GM18505 (cell line): Measurements from ENCODE around the gene ADCY10.
A peak's percentile ranks its signal among the peaks of the same experiment; 100 is the strongest.

Experiments used
- ATAC-seq: cut with Tn5 transposase; IDR thresholded peaks from one replicate; pipeline ENCODE4 v1.9.1; 2021; ENCODE audit not compliant: unreplicated experiment
- POLR2A ChIP-seq: IDR thresholded peaks from 4 replicates; pipeline ENCODE4 v1.6.1; 2011; ENCODE audit warnings: borderline replicate concordance; ENCODE audit not compliant: insufficient read depth, insufficient read length; ENCODE audit errors: extremely low read depth

Gene ADCY10

GRCh38 chr1:167922023-167922422 lies 8.1 kb upstream of the ADCY10 start:
- no peak for ATAC-seq
- TF ChIP-seq POLR2A, result no peak

- no peak for TF ChIP-seq POLR2A
- no peak for ATAC-seq
Observed at GRCh38 chr1:167916766-167917511, 3.0 kb upstream of the ADCY10 start.

GRCh38 chr1:167915569-167915968 lies 1.6 kb upstream of the ADCY10 start:
- no peak for TF ChIP-seq POLR2A
- ATAC-seq, result no peak

GRCh38 chr1:167912294-167912693 lies 1.6 kb downstream of the ADCY10 start:
- no peak for ATAC-seq
- no peak for TF ChIP-seq POLR2A

- TF ChIP-seq POLR2A, result no peak
- no peak for ATAC-seq
Observed at GRCh38 chr1:167911413-167911812, 2.5 kb downstream of the ADCY10 start.

- no peak for ATAC-seq
- no peak for TF ChIP-seq POLR2A
Observed at GRCh38 chr1:167910530-167910929, 3.4 kb downstream of the ADCY10 start.

GRCh38 chr1:167909691-167910180 lies 4.2 kb downstream of the ADCY10 start:
- no peak for ATAC-seq
- TF ChIP-seq POLR2A, result no peak

- no peak for ATAC-seq
Observed at GRCh38 chr1:167905671-167906070, 8.3 kb downstream of the ADCY10 start.

GRCh38 chr1:167905182-167905581 lies 8.8 kb downstream of the ADCY10 start:
- no peak for ATAC-seq
- no peak for TF ChIP-seq POLR2A

More at GRCh38 chr1:167905671-167906070, 8.3 kb downstream of the ADCY10 start:
- TF ChIP-seq POLR2A, result no peak

GRCh38 chr1:167904652-167905130 lies 9.2 kb downstream of the ADCY10 start:
- no peak for TF ChIP-seq POLR2A
- no peak for ATAC-seq

GRCh38 chr1:167900907-167901306 lies 13.0 kb downstream of the ADCY10 start:
- TF ChIP-seq POLR2A, result no peak
- no peak for ATAC-seq

- peak; percentile 92 for ATAC-seq
- no peak for TF ChIP-seq POLR2A
Observed at GRCh38 chr1:167899253-167899681, 14.7 kb downstream of the ADCY10 start.

GRCh38 chr1:167898578-167899222 lies 15.2 kb downstream of the ADCY10 start:
- ATAC-seq, result no peak
- TF ChIP-seq POLR2A, result no peak

GRCh38 chr1:167893798-167894197 lies 20.1 kb downstream of the ADCY10 start:
- ATAC-seq, result no peak

More at GRCh38 chr1:167893798-167894197, 20.1 kb downstream of the ADCY10 start:
- TF ChIP-seq POLR2A, result no peak
